Activated B cell treated with CpG ODN at 0.5 μM for 24 hours (primary cell): Measurements from ENCODE around the gene FBXW10. TPM values are rescaled to one million over a fixed set of nuclear protein-coding genes. Genes with fewer than 3 reads are reported as not detected.
"Not testable (repeated sequence)": the region's sequence is repeated elsewhere in the genome, so short reads cannot be mapped to it uniquely, and the experiment has no call there.

ENCODE experiments used
- ATAC-seq: fragments of 200-7000 bp; cut with Tn5 transposase; one replicate; pipeline ENCODE4 v1.10.0; 2021; ENCODE audit warnings: low read depth, mild to moderate bottlenecking, moderate library complexity
- CTCF ChIA-PET: fragments of 350-600 bp; sonication (Branson Sonifier 250); formaldehyde crosslinking; loops from one replicate; lab custom pipeline; 2021; ENCODE audit warnings: antibody characterized with exemption; lab: Charles Lee
- POLR2A ChIA-PET: fragments of 350-600 bp; sonication (Branson Sonifier 250); formaldehyde crosslinking; loops from one replicate; lab custom pipeline; 2021; ENCODE audit warnings: antibody characterized with exemption; lab: Charles Lee
- DNase-seq: peaks from one replicate; pipeline ENCODE4 v3.0.0; 2022
- H3K27ac Mint-ChIP-seq: one replicate; pipeline ENCODE4 v1.8.0; 2020; ENCODE audit warnings: mixed read lengths
- H3K27me3 Mint-ChIP-seq: one replicate; pipeline ENCODE4 v1.8.0; 2021; ENCODE audit warnings: mixed read lengths
- H3K36me3 Mint-ChIP-seq: one replicate; pipeline ENCODE4 v1.8.0; 2021; ENCODE audit warnings: low read depth, mixed read lengths
- H3K4me1 Mint-ChIP-seq: one replicate; pipeline ENCODE4 v1.8.0; 2021; ENCODE audit warnings: mixed read lengths
- H3K4me3 Mint-ChIP-seq: one replicate; pipeline ENCODE4 v1.8.0; 2020; ENCODE audit warnings: mild to moderate bottlenecking, mixed read lengths
- H3K9me3 Mint-ChIP-seq: one replicate; pipeline ENCODE4 v1.8.0; 2020; ENCODE audit warnings: mixed read lengths
- intact Hi-C: fragments of 100-400 bp; cut with micrococcal nuclease; formaldehyde crosslinking; loops from one replicate; pipeline ENCODE4 v1.15.1; 2024
- total RNA-seq: library from RNA; stranded (reverse); gene quantifications from 2 replicates; pipeline ENCODE4 v1.2.3, GENCODE V29; 2022

Gene FBXW10
- total RNA-seq, 1 donor from 2014 or later = 0.07 TPM

DNA sequence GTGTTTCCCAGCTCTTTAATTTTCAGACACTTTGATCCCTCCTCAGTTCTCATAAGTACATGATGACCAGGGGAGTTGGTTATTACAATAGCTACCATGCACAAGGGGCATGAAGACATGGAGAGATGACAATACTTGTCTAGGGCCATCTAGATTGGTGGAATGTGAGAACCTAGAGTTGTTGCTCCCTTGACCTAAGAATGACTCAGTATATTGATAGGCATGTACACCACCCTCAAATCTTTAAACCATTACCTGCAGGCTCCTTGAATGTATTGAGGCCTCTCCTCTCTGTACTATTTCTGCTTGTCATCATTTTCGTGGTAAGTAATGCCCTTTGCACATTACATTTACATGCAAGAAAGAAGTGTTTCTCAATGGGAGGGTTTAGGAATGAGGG is 20.3 kb upstream of the FBXW10 start:
- H3K4me3 Mint-ChIP-seq, H3K9me3 Mint-ChIP-seq, intact Hi-C loops, POLR2A ChIA-PET, H3K27ac Mint-ChIP-seq, ATAC-seq, H3K4me1 Mint-ChIP-seq, H3K36me3 Mint-ChIP-seq, H3K27me3 Mint-ChIP-seq, CTCF ChIA-PET, DNase-seq: not testable (repeated sequence)

- H3K36me3 Mint-ChIP-seq, H3K4me3 Mint-ChIP-seq, H3K9me3 Mint-ChIP-seq, intact Hi-C loops, H3K27me3 Mint-ChIP-seq, H3K4me1 Mint-ChIP-seq, H3K27ac Mint-ChIP-seq, CTCF ChIA-PET, POLR2A ChIA-PET, ATAC-seq, DNase-seq: not testable (repeated sequence)
These were observed 11.4 kb upstream of the FBXW10 start for GRCh38 chr17:18732438-18732837.

- DNase-seq, POLR2A ChIA-PET, H3K9me3 Mint-ChIP-seq, H3K27ac Mint-ChIP-seq, H3K27me3 Mint-ChIP-seq, CTCF ChIA-PET, H3K4me1 Mint-ChIP-seq, H3K4me3 Mint-ChIP-seq, ATAC-seq, intact Hi-C loops, H3K36me3 Mint-ChIP-seq: not testable (repeated sequence)
These were observed 10.5 kb upstream of the FBXW10 start for GRCh38 chr17:18733350-18733749.

- H3K4me1 Mint-ChIP-seq, H3K27ac Mint-ChIP-seq, intact Hi-C loops, ATAC-seq, CTCF ChIA-PET, H3K36me3 Mint-ChIP-seq, H3K27me3 Mint-ChIP-seq, POLR2A ChIA-PET, H3K9me3 Mint-ChIP-seq, H3K4me3 Mint-ChIP-seq, DNase-seq: not testable (repeated sequence)
These were observed 4.0 kb upstream of the FBXW10 start for GRCh38 chr17:18739616-18740391.

GRCh38 chr17:18741228-18741627 is 2.6 kb upstream of the FBXW10 start:
- H3K27me3 Mint-ChIP-seq, CTCF ChIA-PET, H3K27ac Mint-ChIP-seq, DNase-seq, H3K36me3 Mint-ChIP-seq, H3K4me1 Mint-ChIP-seq, H3K9me3 Mint-ChIP-seq, POLR2A ChIA-PET, intact Hi-C loops, H3K4me3 Mint-ChIP-seq, ATAC-seq: not testable (repeated sequence)

GRCh38 chr17:18744726-18745125 is 872 bp downstream of the FBXW10 start:
- H3K27ac Mint-ChIP-seq, ATAC-seq, H3K4me3 Mint-ChIP-seq, H3K27me3 Mint-ChIP-seq, H3K9me3 Mint-ChIP-seq, intact Hi-C loops, CTCF ChIA-PET, H3K4me1 Mint-ChIP-seq, POLR2A ChIA-PET, H3K36me3 Mint-ChIP-seq, DNase-seq: not testable (repeated sequence)

DNA sequence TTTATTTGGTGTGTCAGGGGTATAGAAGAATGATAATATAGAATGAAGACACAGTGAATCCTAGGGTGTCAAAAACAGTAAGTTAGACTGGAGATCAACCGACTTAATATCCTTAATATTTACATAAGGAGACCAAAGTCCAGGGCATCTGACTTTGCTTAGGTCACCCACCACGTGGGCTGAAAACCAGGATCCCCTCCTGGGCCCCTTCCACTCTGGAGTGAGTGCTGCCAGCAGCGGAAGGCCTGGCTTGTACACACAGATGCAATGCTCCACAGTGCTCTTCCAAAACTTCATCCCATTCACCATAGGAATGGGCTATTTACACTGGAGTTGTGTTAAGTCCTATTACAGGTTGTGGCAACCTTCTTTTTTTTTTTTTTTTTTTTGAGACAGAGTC is 2.7 kb downstream of the FBXW10 start:
- H3K4me1 Mint-ChIP-seq, CTCF ChIA-PET, POLR2A ChIA-PET, H3K36me3 Mint-ChIP-seq, H3K27me3 Mint-ChIP-seq, intact Hi-C loops, ATAC-seq, H3K4me3 Mint-ChIP-seq, H3K9me3 Mint-ChIP-seq, DNase-seq, H3K27ac Mint-ChIP-seq: not testable (repeated sequence)

DNA sequence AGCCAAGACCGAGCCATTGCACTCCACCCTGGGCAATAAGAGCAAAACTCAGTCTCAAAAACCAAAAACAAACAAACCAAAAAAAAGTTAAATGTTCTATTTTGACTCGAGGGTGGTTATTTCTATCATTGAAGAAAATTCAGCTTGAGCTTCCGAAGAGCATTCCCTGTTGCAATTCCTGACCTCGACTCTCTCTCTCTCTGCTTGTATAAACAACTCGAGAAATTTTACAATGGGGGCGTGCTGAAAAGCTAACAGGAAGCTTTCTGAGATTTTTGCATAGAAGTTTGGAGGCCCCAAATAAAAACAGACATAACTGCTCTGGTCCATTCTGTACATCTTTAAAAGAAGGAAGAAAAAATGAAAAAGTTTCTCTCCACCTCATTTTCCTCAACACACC is 3.6 kb downstream of the FBXW10 start:
- intact Hi-C loops, H3K4me1 Mint-ChIP-seq, H3K27ac Mint-ChIP-seq, POLR2A ChIA-PET, H3K4me3 Mint-ChIP-seq, ATAC-seq, H3K9me3 Mint-ChIP-seq, CTCF ChIA-PET, DNase-seq, H3K36me3 Mint-ChIP-seq, H3K27me3 Mint-ChIP-seq: not testable (repeated sequence)

- intact Hi-C loops, H3K9me3 Mint-ChIP-seq, CTCF ChIA-PET, H3K4me1 Mint-ChIP-seq, ATAC-seq, H3K27ac Mint-ChIP-seq, POLR2A ChIA-PET, H3K27me3 Mint-ChIP-seq, H3K4me3 Mint-ChIP-seq, H3K36me3 Mint-ChIP-seq, DNase-seq: not testable (repeated sequence)
These were observed 6.4 kb downstream of the FBXW10 start for GRCh38 chr17:18750242-18750641.

GRCh38 chr17:18753829-18754409 is 10.1 kb downstream of the FBXW10 start:
- H3K36me3 Mint-ChIP-seq, CTCF ChIA-PET, H3K27me3 Mint-ChIP-seq, POLR2A ChIA-PET, H3K9me3 Mint-ChIP-seq, H3K4me1 Mint-ChIP-seq, H3K27ac Mint-ChIP-seq, intact Hi-C loops, DNase-seq, H3K4me3 Mint-ChIP-seq, ATAC-seq: not testable (repeated sequence)

DNA sequence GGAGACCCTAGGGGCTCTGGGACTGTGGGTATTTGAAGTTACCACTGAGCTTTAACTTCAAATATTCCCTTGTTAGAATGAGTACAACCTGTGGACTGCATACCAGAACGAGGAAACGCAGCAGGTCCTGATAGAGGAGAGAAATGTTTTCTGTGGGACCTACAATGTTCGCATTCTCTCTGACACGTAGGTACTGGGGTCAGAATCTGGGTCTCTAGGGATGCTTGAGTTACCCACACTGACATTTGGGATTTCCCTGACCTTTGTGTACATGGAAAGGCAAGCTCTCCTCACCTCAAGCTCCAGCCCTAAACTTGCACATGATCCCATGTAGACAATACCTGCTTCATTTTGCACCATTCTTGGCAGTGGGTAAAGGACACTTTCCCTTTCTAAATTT is 12.1 kb downstream of the FBXW10 start:
- CTCF ChIA-PET, H3K36me3 Mint-ChIP-seq, H3K4me1 Mint-ChIP-seq, H3K9me3 Mint-ChIP-seq, H3K27ac Mint-ChIP-seq, ATAC-seq, DNase-seq, POLR2A ChIA-PET, H3K4me3 Mint-ChIP-seq, H3K27me3 Mint-ChIP-seq, intact Hi-C loops: not testable (repeated sequence)

DNA sequence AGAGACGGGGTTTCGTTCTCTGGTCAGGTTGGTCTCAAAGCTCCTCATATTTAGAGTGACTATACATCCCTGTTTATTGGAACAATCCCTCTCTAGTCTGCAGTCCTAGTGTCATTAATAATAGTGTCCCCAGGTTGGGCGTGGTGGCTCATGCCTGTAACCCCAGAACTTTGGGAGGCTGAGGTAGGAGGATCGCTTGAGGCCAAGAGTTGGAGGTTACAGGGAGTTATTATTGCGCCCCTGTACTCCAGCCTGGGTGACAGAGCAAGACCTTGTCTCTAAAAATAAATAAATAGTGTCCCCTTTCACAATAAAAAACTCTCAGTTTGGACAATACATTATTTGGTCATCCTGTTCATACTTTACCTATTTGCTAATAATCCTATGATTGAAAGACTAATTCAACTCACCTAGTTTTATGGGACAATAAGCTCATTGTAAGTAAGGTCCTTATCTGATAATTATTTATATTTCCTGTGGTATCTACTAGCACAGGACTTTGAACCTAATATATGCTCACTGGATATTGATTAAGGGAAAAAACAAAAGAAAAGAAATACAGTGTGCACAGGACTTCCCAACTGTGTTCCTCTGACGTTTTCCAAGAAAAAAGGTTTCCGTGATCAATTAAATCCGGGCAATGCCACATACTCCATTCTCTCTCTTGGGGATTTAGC is 13.7 kb downstream of the FBXW10 start:
- H3K4me1 Mint-ChIP-seq, DNase-seq, ATAC-seq, intact Hi-C loops, H3K9me3 Mint-ChIP-seq, CTCF ChIA-PET, H3K27ac Mint-ChIP-seq, H3K4me3 Mint-ChIP-seq, POLR2A ChIA-PET, H3K36me3 Mint-ChIP-seq, H3K27me3 Mint-ChIP-seq: not testable (repeated sequence)
